NCI-H226 (cell line): ENCODE data around the gene PPM1D.
A peak's percentile ranks its signal among the peaks of the same experiment; 100 is the strongest.
"Not testable (repeated sequence)": the region's sequence is repeated elsewhere in the genome, so short reads cannot be mapped to it uniquely, and the experiment has no call there.

Source experiments
- DNase-seq: peaks from one replicate; pipeline ENCODE4 v3.0.0-alpha.2; 2015

Gene PPM1D

DNA sequence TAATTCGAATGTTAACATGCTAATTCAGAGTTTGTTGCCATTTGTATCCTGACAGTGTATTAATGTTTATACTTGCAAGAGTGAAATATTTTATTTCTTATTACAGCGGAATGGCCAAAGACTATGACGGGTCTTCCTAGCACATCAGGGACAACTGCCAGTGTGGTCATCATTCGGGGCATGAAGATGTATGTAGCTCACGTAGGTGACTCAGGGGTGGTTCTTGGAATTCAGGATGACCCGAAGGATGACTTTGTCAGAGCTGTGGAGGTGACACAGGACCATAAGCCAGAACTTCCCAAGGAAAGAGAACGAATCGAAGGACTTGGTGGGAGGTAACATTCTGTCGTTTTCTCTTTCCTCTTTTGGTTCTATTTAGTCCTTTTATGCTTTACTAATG lies 23.4 kb downstream of the PPM1D start:
- no peak for DNase-seq

DNA sequence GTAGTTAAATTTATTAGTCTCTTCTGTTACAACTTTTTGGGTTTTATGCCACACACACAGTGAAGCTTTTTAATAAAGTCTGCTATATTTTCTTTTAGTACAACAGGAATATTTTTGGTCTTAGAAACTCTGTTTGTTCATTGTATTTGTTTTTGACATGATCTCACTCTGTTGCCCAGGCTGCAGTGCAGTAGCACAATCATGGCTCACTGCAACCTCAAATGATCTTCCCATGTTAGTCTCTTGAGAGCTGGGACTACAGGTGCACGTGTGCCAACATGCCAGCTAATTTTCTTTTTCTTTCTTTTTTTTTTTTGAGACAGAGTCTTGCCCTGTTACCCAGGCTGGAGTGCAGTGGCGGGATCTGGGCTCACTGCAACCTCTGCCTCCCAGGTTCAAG lies 27.1 kb downstream of the PPM1D start:
- no peak for DNase-seq

DNA sequence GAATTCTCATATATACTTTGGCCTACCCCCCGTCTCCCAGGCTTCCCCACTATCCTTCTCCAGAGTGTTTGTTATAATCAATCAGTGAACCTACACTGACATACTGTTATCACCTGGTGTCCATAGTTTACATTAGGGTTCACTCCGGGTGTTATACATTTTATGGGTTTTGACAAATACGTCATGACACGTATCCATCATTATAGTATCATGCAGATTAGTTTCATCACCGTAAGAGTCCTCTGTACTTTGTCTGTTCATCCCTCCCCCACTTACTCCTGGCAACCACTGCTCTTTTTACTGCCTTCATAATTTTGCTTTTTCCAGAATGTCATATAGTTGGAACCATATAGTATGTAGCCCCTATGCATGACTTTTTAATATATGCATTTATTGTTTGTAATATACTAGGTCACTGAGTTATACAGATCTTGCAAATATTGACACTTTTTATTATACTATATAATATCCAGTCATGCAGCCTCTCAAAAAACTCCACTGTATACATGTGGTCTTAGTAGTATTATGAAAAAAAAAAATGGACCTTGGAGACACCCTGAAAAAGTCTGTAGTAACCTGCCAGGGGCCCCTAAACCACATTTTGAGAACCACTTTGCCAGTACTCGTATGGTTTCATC lies 28.4 kb downstream of the PPM1D start:
- no peak for DNase-seq

DNA sequence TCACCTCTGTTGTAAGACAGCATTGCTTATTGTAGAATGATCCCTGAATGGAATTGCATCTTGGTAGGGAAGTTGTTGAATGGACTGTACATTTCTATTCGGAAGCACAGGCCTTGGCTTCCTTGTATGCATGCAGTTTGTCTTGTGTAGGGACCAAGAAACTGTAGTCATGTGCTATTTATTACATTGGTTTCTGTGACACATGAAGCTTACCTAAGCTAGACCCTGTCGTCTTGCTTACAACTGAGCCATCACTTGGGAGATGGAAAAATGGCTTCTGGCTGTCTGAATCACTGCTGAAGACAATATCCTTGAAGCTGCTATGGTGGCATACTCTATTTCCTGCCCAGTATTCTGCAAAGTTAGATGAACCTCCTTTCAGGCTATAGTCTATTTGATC lies 29.1 kb downstream of the PPM1D start:
- no peak for DNase-seq

DNA sequence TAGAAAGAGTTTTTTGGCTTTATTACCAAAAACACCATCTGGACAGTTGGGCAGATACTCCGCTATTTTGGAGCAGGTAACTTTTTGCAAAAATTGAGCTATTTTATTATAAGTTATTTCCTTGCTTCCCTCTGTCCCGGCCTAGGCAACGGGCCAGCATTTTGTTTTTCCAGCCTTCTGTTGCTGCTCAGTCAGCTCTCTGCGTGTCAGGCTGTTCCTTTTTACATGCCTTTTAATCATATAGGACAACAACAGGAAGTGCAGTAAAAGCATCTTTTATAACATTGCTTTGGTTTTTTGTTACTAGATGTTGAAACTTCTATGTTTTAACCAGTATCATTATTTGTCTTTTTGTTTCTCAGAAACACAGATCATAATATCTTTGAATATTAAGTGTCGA lies 30.4 kb downstream of the PPM1D start:
- no peak for DNase-seq

DNA sequence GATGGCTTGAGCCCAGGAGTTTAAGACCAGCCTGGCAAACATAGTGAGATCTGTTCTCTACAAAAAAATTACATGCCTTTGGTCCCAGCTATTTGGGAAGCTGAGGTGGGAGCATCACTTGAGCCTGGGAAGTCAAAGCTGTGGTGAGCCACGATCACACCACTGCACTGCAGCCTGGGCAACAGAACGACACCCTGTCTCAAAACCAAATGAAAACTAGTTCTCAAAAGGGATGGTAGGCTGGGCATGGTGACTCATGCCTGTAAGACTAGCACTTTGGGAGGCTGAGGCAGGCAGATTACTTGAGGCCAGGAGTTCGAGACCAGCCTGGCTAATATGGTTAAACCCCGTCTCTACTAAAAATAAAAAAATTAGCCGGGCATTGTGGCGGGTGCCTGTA lies 31.1 kb downstream of the PPM1D start:
- no peak for DNase-seq

DNA sequence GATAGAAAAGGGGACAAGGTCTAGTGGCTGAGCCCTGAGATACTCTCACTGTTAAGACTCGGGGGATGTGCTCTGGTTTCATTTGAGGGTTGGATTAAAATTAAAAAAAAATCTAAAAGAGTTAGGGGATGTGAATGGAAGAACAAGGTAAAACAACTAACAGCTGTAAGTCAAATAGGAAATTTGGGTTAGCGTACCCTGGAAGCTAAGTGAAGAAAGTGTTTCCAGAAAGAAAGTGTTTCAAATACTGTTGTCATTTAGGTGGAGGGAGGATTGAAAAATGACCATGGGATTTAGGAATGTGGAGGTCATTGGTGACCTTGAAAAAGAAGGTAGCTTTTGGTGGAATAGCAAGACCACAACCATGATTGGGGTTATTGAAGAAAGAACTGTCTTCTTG lies 37.7 kb downstream of the PPM1D start:
- no peak for DNase-seq

DNA sequence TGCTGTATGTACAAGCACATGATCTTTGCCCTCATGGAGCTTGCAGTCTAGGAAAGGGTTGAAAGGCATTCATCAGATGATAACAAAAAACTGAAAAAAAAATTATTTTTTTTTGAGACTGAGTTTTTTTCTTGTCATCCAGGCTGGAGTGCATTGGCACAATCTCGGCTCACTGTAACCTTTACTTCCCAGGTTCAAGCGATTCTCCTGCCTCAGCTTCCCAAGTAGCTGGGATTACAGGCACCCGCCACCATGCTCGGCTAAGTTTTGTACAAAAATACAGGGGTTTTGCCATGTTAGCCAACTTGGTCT lies 39.0 kb downstream of the PPM1D start:
- no peak for DNase-seq

DNA sequence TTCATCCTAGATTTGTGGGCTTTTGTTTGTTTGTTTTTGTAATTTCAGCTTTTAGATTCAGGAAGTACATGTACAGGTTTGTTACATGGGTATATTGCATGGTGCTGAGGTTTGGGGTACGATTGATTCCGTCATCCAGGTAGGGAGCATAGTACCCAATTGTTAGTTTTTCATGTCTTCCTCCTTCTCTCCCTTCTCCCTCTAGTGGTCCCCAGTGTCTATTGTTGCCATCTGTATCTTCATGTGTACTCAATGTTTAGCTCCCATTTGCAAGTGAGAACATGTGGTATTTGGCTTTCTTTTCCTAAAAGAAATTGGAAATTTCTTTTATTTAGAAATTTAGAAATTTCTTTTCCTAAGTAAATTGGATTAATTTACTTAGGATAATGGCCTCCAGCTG lies 40.5 kb downstream of the PPM1D start:
- no peak for DNase-seq

DNA sequence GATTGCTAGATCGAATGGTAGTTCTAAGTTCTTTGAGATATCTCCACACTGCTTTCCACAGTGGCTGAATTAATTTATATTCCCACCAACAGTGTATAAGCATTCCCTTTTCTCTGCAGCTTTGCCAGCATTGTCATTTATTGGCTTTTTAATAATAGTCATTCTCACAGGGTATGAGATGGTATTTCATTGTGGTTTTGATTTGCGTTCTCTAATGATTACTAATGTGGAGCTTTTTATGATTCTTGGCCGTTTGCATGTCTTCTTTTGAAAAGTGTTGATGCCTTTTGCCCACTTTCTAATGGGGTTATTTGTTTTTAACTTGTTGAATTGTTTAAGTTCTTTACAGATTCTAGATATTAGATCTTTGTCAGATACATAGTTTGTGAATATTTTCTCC lies 41.1 kb downstream of the PPM1D start:
- no peak for DNase-seq

DNA sequence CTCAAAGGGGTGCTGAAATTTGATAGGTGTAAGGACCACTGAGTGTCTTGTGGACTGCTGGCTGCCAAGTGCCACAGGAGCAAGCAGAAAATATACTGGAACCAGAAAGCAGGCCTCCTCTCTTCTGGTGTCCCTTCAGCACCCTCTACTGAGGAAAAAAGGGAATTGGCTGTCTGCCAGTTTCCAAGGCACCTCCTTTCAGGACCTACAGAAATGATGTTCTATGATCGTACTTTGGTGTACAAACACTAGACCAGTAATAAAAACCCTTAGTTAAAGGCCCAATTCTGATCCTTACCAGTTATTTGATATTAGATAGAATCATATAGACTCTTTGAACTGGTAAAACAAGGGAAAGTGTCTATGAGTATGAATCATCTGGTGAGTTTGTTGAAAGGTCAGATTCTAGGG lies 41.8 kb downstream of the PPM1D start:
- peak; percentile 66 for DNase-seq

DNA sequence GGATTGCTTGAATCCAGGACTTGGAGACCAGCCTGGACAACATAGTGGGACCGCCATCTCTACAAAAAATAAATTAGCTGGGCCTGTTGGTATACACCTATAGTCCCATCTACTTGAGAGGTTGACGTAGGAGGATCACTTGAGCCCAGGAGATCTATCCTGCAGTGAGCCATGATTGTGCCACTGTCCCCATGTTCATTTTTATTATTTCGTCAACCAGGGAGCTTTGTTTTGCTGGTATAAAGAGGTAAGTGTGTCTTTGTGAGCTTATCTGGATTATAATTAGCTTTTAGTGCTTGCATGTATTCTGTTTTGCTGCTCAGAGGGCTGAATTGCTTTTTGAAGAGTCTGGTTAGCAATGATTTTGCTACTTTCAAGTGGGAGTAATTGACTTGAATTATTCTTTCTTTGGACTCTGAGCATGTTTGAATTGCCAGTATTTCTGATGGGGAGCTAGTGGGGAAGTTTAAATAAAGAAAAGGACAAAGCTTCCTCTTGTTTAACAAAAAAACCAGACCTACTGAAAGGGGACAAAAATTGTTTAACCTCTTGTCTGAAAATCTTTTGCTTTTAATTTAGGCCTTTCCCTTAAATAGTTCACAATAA lies 46.0 kb downstream of the PPM1D start:
- no peak for DNase-seq

DNA sequence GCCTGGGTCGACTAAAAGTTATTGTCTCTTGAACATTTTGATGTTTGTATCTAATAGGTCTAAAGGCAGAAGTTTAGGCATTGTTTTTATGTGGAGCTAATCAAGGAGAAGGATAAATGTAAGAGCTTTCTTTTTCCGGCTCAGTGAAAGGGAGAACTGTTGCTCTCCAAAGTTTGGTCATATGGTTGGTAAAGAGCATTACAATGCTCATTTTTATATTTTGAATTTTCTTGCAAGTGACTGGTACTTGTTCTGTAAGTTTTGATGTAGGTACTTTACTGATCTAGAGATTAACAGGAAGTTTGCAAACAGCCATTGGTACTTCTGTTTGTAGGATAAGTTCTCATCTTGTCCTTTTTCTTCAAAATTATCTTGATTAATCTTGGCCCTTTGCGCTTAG lies 46.7 kb downstream of the PPM1D start:
- no peak for DNase-seq

DNA sequence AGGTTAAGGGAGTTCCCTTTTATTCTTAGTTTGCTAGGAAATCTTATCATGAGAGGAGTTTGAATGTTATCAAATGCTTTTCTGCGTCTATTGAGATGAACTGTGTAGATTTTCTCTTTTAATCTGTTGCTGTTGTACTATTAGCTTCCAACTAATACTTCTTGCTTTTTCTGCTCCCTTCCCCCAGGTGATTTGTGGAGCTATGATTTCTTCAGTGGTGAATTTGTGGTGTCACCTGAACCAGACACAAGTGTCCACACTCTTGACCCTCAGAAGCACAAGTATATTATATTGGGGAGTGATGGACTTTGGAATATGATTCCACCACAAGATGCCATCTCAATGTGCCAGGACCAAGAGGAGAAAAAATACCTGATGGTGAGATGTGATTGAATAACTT lies 47.7 kb downstream of the PPM1D start:
- no peak for DNase-seq

DNA sequence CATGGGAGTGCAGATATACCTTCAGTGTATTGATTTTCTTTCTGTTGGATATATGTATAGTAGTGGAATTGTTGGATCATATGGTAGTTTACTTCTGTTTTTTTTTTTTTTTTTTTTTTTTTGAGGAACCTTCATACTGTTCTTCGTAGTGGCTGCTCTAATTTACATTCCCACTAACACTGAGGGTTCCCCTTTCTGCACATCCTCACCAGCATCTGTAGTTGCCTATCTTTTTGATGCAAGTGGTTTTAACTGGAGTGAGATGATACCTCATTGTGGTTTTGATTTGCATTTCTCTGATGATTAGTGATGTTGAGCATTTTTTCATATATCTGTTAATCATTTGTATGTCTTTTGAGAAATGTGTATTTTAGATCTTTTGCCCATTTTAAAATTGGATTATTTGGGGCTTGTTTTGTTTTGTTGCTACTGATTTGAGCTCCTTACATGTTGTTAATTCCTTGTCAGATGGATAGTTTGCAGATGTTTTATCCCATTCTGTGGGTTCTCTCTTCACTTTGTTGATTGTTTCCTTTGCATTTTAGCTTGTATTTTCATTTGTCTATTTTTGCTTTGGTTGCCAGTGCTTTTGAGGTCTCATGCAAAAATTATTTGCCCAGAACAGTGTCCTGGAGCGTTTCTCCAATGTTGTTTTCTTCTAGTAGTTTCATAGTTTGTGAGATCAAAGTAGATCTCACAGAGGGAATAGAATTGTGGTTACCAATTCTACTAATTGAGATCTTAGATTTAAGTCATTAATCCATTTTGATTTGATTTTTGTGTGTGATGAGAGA lies 52.7 kb downstream of the PPM1D start:
- no peak for DNase-seq

DNA sequence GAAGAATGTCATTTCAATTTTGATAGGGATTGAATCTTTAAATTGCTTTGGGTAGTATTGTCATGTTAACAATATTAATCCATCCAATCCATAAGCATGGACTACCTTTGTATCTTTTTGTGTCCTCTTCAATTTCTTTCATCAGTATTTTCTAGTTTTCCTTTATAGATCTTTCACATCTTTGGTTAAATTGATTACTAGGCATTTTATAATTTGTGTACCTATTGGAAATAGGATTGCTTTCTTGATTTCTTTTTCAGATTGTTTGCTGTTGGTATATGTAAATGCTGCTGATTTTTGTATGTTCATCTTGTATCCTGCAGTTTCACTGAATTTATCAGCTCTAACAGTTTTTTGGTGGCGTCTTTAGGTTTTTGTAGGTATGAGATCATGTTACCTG lies 53.6 kb downstream of the PPM1D start:
- no peak for DNase-seq

DNA sequence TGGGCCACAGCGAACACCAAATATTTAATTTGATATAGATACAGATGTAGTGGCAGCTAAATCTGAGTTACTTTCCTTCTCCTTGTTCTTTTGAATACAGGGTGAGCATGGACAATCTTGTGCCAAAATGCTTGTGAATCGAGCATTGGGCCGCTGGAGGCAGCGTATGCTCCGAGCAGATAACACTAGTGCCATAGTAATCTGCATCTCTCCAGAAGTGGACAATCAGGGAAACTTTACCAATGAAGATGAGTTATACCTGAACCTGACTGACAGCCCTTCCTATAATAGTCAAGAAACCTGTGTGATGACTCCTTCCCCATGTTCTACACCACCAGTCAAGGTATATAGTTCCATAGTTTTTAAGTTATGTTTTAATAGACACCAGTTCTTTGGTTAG lies 56.5 kb downstream of the PPM1D start:
- no peak for DNase-seq

DNA sequence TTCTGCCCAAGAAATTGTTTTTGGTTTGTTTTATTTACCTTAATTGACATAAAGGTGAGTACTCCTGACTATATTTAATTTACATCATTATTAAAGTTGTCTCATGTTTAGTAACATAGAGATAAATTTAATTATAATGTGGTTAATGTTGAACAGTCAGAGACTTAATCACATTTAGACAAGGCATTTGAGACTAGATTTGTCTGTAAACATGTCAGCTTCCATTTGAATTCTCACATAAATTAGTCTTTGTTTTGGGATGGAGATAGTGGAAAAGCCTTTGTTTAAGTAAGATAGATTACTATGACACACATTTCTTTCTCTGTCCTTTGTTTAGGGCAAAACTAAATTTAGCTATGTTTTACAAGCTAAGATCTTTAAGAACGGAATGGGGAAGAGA lies 59.2 kb downstream of the PPM1D start:
- DNase-seq, result no peak

DNA sequence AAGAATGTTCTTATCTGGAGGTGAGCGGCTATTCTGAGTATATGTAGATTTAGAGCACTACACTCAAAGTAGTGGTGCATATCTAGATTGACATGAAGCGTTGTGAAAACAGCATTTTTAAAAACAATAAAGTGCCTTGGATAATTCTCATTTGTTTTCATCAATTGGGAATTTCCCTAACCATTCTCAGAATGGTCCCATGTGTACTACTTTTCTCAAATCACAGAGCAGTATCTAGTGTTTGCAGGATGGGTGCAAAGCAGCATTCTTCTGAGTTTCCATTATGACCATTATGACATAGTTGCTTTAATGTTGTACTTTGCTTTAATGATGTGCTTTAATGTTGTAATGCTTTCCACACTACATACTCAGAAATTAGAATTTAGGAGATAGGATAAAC lies 61.5 kb downstream of the PPM1D start:
- no peak for DNase-seq

DNA sequence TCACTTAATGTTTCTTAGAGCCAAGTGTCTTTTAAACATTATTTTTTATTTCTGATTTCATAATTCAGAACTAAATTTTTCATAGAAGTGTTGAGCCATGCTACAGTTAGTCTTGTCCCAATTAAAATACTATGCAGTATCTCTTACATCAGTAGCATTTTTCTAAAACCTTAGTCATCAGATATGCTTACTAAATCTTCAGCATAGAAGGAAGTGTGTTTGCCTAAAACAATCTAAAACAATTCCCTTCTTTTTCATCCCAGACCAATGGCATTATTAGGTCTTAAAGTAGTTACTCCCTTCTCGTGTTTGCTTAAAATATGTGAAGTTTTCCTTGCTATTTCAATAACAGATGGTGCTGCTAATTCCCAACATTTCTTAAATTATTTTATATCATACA lies 64.0 kb downstream of the PPM1D start:
- no peak for DNase-seq

DNA sequence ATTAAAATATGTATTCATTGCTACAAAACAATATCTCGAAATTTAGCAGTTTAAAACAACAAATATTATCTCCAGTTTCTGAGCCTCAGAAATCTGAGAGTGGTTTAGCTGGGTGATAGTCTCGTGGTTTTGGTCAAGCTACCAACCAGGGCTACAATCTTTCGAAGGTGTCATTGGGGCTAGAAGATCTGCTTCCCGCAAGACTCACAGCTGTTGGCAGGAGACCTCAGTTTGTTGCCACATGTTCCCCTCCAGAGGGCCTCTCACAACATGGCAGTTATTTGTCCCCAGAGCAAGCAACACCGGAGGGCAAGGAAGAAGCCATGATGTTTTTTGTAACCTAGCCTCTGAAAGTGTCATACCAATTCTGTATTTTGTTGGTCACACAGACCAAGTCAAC lies 65.6 kb downstream of the PPM1D start:
- DNase-seq, result no peak

DNA sequence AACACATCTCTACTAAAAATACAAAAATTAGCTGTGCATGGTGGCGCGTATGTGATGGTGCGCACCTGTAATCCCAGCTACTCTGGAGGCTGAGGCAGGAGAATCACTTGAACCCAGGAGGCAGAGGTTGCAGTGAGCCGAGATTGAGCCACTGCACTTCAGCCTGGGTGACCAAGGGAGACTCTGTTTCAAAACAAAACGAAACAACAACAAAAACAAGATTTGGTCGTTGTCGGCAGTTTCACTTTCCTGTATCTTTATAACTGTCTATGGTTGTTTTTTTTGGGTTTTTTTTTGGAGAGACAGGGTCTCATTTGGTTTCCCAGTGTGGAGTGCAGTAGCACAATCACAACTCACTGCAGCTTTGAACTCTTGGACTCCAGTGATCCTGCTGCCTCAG lies 68.7 kb downstream of the PPM1D start:
- not testable (repeated sequence) for DNase-seq

DNA sequence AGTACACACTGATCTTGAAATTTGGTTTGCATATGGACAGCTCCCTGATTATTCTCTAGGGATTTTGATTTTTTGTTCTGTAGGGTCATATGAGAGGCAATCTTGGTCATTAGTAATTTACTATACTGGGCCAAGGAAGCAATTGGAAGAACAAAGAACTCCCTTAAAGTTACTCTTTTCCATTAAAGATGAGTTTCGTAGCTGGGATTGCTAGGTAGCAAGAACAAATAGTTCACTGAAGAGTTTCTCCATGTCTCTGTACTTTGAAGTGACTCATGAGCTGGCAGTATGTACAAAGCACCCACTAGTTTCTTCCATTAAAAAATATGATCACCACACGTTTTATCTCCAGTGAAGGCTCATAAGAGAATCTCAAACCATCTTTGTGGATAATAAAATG lies 71.5 kb downstream of the PPM1D start:
- DNase-seq, result no peak

DNA sequence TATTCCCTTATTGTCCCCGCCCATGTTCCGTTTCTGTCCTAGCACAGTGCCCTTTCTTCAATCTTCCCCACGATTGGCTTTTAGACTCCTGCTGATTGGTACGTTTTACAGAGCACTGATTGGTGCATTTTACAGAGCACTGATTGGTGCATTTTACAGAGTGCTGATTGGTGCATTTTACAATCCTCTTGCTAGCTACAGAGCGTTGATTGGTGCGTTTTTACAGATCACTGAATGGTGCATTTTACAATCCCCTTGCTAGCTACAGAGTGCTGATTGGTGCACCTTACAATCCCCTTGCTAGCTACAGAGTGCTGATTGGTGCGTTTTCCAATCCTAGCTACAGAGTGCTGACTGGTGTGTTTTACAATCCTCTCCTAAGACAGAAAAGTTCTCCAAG lies 74.6 kb downstream of the PPM1D start:
- not testable (repeated sequence) for DNase-seq

DNA sequence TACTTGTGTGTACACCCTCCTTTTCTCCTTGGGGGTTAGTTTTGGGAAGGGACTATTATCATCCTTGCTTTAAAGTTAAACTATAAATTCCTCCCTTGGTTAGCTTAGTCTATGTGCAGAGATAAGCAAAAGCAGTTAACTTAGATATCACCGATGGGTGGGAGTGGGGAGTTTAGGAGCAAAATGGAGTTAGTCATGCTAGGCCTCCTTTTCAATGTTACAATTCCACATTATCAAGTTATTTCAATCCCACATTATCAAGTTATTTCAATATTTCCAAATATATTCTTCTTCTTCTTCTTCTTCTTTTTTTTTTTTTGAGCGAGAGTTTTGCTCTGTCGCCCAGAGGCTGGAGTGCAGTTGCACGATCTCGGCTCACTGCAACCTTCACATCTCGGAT lies 76.0 kb downstream of the PPM1D start:
- DNase-seq, result no peak
